HTR-8/SVneo (cell line): Measurements from ENCODE around the gene MYL11.
"Not testable (repeated sequence)": the region's sequence is repeated elsewhere in the genome, so short reads cannot be mapped to it uniquely, and the experiment has no call there.

Experiments used
- DNase-seq: peaks from one replicate; pipeline ENCODE4 v3.0.0; 2011; ENCODE audit warnings: low spot score, mixed read lengths; ENCODE audit not compliant: insufficient read length
- FAIRE-seq: peaks from 2 replicates; lab custom pipeline; 2011; peaks lifted over from hg19 to GRCh38; lab: Jason Lieb, UNC

The MYL11 gene

GRCh38 chr16:30374538-30374937, at the start of gene MYL11:
MYL11 (plus strand) TSS chr16:30374802; CDS start chr16:30374858, 56 bp downstream.
- no peak for DNase-seq
- FAIRE-seq: no peak

GRCh38 chr16:30334473-30334989, 40.1 kb upstream of the MYL11 start:
- not testable (repeated sequence) for FAIRE-seq, DNase-seq

- DNase-seq (peak; percentile 47), FAIRE-seq (peak; percentile 55)
Observed at GRCh38 chr16:30335028-30335597, 39.5 kb upstream of the MYL11 start.

- FAIRE-seq: no peak
- DNase-seq: no peak
Observed at GRCh38 chr16:30335598-30336474, 38.8 kb upstream of the MYL11 start.

- not testable (repeated sequence) for FAIRE-seq, DNase-seq
Observed at GRCh38 chr16:30337964-30338357, 36.6 kb upstream of the MYL11 start.

- DNase-seq, FAIRE-seq: not testable (repeated sequence)
Observed at GRCh38 chr16:30338715-30339114, 35.9 kb upstream of the MYL11 start.

GRCh38 chr16:30340621-30341020, 34.0 kb upstream of the MYL11 start:
- DNase-seq: no peak
- no peak for FAIRE-seq

- FAIRE-seq, DNase-seq: not testable (repeated sequence)
Observed at GRCh38 chr16:30341971-30342370, 32.6 kb upstream of the MYL11 start.

- FAIRE-seq (no peak), DNase-seq (no peak)
Observed at GRCh38 chr16:30342751-30343490, 31.7 kb upstream of the MYL11 start.

- FAIRE-seq, DNase-seq: not testable (repeated sequence)
Observed at GRCh38 chr16:30343491-30343820, 31.1 kb upstream of the MYL11 start.

GRCh38 chr16:30346286-30346685, 28.3 kb upstream of the MYL11 start:
- no peak for DNase-seq
- no peak for FAIRE-seq

GRCh38 chr16:30348113-30348512, 26.5 kb upstream of the MYL11 start:
- DNase-seq (no peak), FAIRE-seq (no peak)

- DNase-seq (no peak), FAIRE-seq (no peak)
Observed at GRCh38 chr16:30348929-30349328, 25.7 kb upstream of the MYL11 start.

GRCh38 chr16:30349675-30350074, 24.9 kb upstream of the MYL11 start:
- DNase-seq: no peak
- FAIRE-seq: no peak

GRCh38 chr16:30350134-30350871, 24.3 kb upstream of the MYL11 start:
- FAIRE-seq: no peak
- no peak for DNase-seq

- FAIRE-seq (no peak), DNase-seq (no peak)
Observed at GRCh38 chr16:30351001-30351441, 23.6 kb upstream of the MYL11 start.

- DNase-seq (no peak), FAIRE-seq (no peak)
Observed at GRCh38 chr16:30351586-30352419, 22.8 kb upstream of the MYL11 start.

GRCh38 chr16:30352488-30353401, 21.9 kb upstream of the MYL11 start:
- no peak for DNase-seq
- no peak for FAIRE-seq
